ENCODE data around the gene VARS1. TPM values are rescaled to one million over a fixed set of nuclear protein-coding genes. Genes with fewer than 3 reads are reported as not detected.
"Not testable (repeated sequence)": the region's sequence is repeated elsewhere in the genome, so short reads cannot be mapped to it uniquely, and the experiment has no call there.

Gene VARS1
- total and polyA plus RNA-seq, 4 donors = 9.8 to 49.6 (median 35.4) TPM

DNA sequence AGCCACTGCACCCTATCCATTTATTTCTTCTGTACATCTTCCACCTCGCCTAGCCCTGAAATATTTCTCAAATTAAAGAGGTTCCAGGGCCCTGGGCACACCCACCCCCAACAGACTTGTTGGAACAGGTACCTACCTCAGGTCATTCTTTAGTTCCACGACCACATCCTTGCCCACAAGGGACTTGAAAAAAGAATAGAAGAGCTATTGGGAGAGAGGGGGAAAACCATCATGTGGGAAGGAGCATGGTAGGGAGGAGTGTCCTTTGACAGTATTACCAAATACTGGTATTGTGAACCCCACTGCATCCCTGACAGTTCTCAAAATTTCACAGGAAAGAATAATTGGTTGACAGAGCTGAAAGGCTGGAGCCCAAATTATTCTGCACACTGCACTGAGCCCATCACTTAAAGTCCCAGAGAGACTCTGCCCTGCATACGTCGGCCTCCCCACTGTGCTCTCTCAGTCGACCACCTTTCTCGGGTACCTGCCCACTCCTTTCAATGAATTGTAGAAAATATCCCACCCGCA is 10.5 kb upstream of the VARS1 start:
- WGBS, 2 donors = 14% methylated on average over 7 of the region's 7 CpGs
- DNase-seq = no peak
- peak overlapping the region; percentile 69 to 76 for H3K27ac ChIP-seq (ENCODE audit: low read depth in 1 of 2, low read length in 2 of 2)
- H3K27me3 ChIP-seq (ENCODE audit: control insufficient read depth in 1 of 2, insufficient read depth in 2 of 2, low read length in 1 of 2) = no peaks in the 10 kb centered on the region
- H3K9me3 ChIP-seq (ENCODE audit: control insufficient read depth, low read length) = no peaks in the 10 kb centered on the region
- no peaks in the 10 kb centered on the region for H3K36me3 ChIP-seq (ENCODE audit: control insufficient read depth in 1 of 2, insufficient read depth in 2 of 2, low read length in 1 of 2)
- ATAC-seq (ENCODE audit: low FRiP score) = no peak
- H3K4me1 ChIP-seq (ENCODE audit: control insufficient read depth in 1 of 2, insufficient read depth in 2 of 2, low read length in 2 of 2) = no peaks in the 10 kb centered on the region
- H3K4me3 ChIP-seq (ENCODE audit: low read length in 2 of 2) = peak overlapping the region; percentile 55 to 56
- intact Hi-C loops (cut with DNase I) = no loop called here

DNA sequence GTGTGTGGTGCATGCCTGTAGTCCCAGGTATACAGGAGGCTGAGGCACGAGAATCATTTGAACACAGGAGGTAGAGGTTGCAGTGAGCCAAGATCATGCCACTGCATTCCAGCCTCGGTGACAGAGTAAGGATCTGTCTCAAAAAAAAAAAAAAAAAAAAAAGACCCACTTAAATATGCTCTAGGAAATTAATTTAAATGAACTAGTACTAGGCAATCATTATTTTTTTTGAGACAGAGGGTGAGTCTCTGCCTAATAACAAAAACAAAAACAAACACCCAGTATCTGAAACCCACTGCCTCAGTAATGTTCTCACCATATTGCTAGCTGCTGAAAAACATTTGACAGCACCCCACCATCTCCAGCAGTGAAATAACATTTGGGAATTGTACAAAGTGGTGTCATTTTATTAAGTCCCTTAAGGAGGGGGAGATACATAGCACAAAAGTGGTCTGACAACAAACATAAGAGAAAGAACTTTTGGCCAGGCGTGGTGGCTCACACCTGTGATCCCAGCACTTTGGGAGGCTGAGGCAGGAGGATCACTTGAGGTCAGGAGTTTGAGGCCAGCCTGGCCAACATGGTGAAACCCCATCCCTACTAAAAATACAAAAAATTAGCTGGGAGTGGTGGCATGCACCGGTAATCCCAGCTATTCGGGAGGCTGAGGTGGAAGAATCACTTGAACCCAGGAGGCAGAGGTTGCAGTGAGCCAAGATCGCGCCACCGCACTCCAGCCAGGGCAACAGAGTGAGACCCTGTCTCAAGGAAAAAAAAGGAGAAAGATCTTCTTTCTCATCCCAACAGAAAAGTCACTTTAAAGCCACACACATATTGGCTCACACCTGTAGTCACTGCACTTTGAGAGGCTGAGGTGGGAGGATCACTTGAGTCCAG is 5.7 kb upstream of the VARS1 start:
- H3K36me3 ChIP-seq (ENCODE audit: control insufficient read depth in 1 of 2, insufficient read depth in 2 of 2, low read length in 1 of 2); H3K9me3 ChIP-seq (ENCODE audit: control insufficient read depth, low read length); H3K27me3 ChIP-seq (ENCODE audit: control insufficient read depth in 1 of 2, insufficient read depth in 2 of 2, low read length in 1 of 2); intact Hi-C loops (cut with DNase I); H3K4me1 ChIP-seq (ENCODE audit: control insufficient read depth in 1 of 2, insufficient read depth in 2 of 2, low read length in 2 of 2); DNase-seq; H3K4me3 ChIP-seq (ENCODE audit: low read length in 2 of 2); ATAC-seq (ENCODE audit: low FRiP score); H3K27ac ChIP-seq (ENCODE audit: low read depth in 1 of 2, low read length in 2 of 2): not testable (repeated sequence)
- 90 to 92% methylated on average over 8 of the region's 8 CpGs for WGBS, 2 donors

GRCh38 chr6:31799781-31800180 is 4.2 kb upstream of the VARS1 start:
- ATAC-seq (ENCODE audit: low FRiP score) (peak; percentile 22), DNase-seq (peak; percentile 77 to 89)
- intact Hi-C loops (cut with DNase I) = loop anchor here (5.0 kb wide), 2 partner anchors 33 to 62 kb away; partner anchors contain the start of gene CLIC1 (in 1 of the 2)
- no peaks in the 10 kb centered on the region for H3K4me1 ChIP-seq (ENCODE audit: control insufficient read depth in 1 of 2, insufficient read depth in 2 of 2, low read length in 2 of 2)
- H3K27me3 ChIP-seq (ENCODE audit: control insufficient read depth in 1 of 2, insufficient read depth in 2 of 2, low read length in 1 of 2) = no peaks in the 10 kb centered on the region
- WGBS, 2 donors = 12 to 19% methylated on average over 12 of the region's 12 CpGs
- no peak overlapping the region for H3K4me3 ChIP-seq (ENCODE audit: low read length in 2 of 2)
- no peaks in the 10 kb centered on the region for H3K9me3 ChIP-seq (ENCODE audit: control insufficient read depth, low read length)
- peak overlapping the region in 1 of 2 donors; percentile 48 for H3K27ac ChIP-seq (ENCODE audit: low read depth in 1 of 2, low read length in 2 of 2)
- H3K36me3 ChIP-seq (ENCODE audit: control insufficient read depth in 1 of 2, insufficient read depth in 2 of 2, low read length in 1 of 2) = no peaks in the 10 kb centered on the region

DNA sequence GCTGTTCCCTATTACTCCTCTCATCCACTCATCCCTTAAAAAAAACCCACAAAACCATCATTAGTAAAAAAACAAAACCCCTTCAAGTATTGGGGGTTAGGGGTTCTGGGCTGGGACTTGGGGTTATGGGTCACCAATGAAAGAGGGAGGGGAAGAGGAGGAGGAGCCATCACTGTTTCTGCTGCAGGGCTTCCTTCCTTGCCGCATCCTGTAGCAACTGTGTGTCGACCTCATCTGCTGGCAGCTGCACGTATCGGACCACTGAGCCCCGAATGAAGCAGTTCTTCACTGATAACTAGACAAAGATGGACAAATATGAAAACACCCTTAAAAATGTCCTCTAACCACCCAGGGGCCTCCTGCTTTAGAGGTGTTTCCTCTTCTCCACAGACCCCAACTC is 2.0 kb upstream of the VARS1 start:
- ATAC-seq (ENCODE audit: low FRiP score) (no peak), DNase-seq (peak in 1 of 2 donors; percentile 52)
- Histone ChIP-seq H3K36me3 (ENCODE audit: control insufficient read depth in 1 of 2, insufficient read depth in 2 of 2, low read length in 1 of 2) (no peaks in the 10 kb centered on the region), H3K4me1 (ENCODE audit: control insufficient read depth in 1 of 2, insufficient read depth in 2 of 2, low read length in 2 of 2) (no peaks in the 10 kb centered on the region), H3K27ac (ENCODE audit: low read depth in 1 of 2, low read length in 2 of 2) (peak overlapping the region in 1 of 2 donors; percentile 21), H3K27me3 (ENCODE audit: control insufficient read depth in 1 of 2, insufficient read depth in 2 of 2, low read length in 1 of 2) (no peaks in the 10 kb centered on the region), H3K9me3 (ENCODE audit: control insufficient read depth, low read length) (no peaks in the 10 kb centered on the region), H3K4me3 (ENCODE audit: low read length in 2 of 2) (no peak overlapping the region)
- intact Hi-C loops (cut with DNase I) = loop anchor here (5.0 kb wide), 2 partner anchors 35 to 60 kb away; partner anchors contain the start of gene CLIC1 (in 1 of the 2)
- 63% methylated on average over 5 of the region's 5 CpGs for WGBS, 2 donors

GRCh38 chr6:31796993-31797385 is 1.4 kb upstream of the VARS1 start:
- Histone ChIP-seq H3K9me3 (ENCODE audit: control insufficient read depth, low read length) (no peaks in the 10 kb centered on the region), H3K4me3 (ENCODE audit: low read length in 2 of 2) (no peak overlapping the region), H3K27ac (ENCODE audit: low read depth in 1 of 2, low read length in 2 of 2) (no peak overlapping the region), H3K36me3 (ENCODE audit: control insufficient read depth in 1 of 2, insufficient read depth in 2 of 2, low read length in 1 of 2) (no peaks in the 10 kb centered on the region), H3K4me1 (ENCODE audit: control insufficient read depth in 1 of 2, insufficient read depth in 2 of 2, low read length in 2 of 2) (no peaks in the 10 kb centered on the region), H3K27me3 (ENCODE audit: control insufficient read depth in 1 of 2, insufficient read depth in 2 of 2, low read length in 1 of 2) (no peaks in the 10 kb centered on the region)
- DNase-seq (no peak), ATAC-seq (ENCODE audit: low FRiP score) (no peak)
- 78 to 84% methylated on average over 2 of the region's 2 CpGs for WGBS, 2 donors
- intact Hi-C loops (cut with DNase I) = loop anchor here (5.0 kb wide), 2 partner anchors 35 to 60 kb away; partner anchors contain the start of gene CLIC1 (in 1 of the 2)

DNA sequence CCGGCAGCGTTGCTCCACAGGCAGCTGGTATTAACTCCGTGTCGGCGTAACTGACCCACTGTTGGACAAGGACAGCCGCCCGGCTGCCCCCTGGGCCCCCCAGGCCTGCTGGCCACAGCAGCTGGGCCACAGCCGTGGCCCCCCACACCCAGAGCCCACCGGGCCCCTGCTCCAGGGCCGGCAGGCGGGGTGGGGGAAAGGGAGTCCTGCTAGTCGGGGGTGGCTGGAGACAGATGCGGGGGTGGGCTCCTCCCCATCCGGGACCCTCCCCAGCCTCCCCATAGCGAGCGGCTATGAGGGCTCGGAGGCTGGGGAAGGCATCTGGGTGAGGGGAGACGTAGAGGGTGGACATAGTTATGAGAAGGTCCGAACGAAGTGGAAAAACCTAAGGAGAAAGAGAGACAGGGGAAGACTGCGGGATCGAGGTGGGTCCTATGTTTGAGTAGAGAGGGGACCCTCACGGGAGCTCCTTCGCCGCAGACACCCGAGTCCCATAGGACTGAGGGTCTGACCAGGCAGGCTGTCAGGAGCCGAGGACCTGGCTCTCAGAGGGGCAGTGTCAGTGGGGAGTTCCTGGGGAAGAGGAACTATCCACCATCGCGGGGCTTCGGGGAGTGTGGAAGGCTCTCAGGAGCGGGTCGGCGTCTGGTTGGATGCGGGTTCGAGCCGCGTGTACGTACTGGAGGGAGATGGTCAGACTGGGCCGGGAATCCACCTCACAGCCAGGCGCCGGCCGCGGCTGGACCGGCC is 511 bp downstream of the VARS1 start:
- Histone ChIP-seq H3K4me3 (ENCODE audit: low read length in 2 of 2) (peak overlapping the region; percentile 43 to 78), H3K27ac (ENCODE audit: low read depth in 1 of 2, low read length in 2 of 2) (peak overlapping the region; percentile 33 to 49), H3K27me3 (ENCODE audit: control insufficient read depth in 1 of 2, insufficient read depth in 2 of 2, low read length in 1 of 2) (no peaks in the 10 kb centered on the region), H3K4me1 (ENCODE audit: control insufficient read depth in 1 of 2, insufficient read depth in 2 of 2, low read length in 2 of 2) (no peaks in the 10 kb centered on the region), H3K36me3 (ENCODE audit: control insufficient read depth in 1 of 2, insufficient read depth in 2 of 2, low read length in 1 of 2) (no peaks in the 10 kb centered on the region), H3K9me3 (ENCODE audit: control insufficient read depth, low read length) (no peaks in the 10 kb centered on the region)
- DNase-seq (peak in 1 of 2 donors; percentile 66), ATAC-seq (ENCODE audit: low FRiP score) (peak; percentile 24)
- intact Hi-C loops (cut with DNase I) = loop anchor here (5.0 kb wide), 3 partner anchors 37 to 128 kb away; partner anchors contain the start of genes CLIC1 (in 2 of the 2), CSNK2B (in 1 of the 2) and LY6G5B (in 1 of the 2)
- WGBS, 2 donors = 0 to 1% methylated on average over 44 of the region's 44 CpGs

GRCh38 chr6:31794294-31794865 is 1.2 kb downstream of the VARS1 start:
- no peaks in the 10 kb centered on the region for H3K27me3 ChIP-seq (ENCODE audit: control insufficient read depth in 1 of 2, insufficient read depth in 2 of 2, low read length in 1 of 2)
- peak overlapping the region; percentile 33 to 49 for H3K27ac ChIP-seq (ENCODE audit: low read depth in 1 of 2, low read length in 2 of 2)
- DNase-seq = no peak
- ATAC-seq (ENCODE audit: low FRiP score) = no peak
- H3K36me3 ChIP-seq (ENCODE audit: control insufficient read depth in 1 of 2, insufficient read depth in 2 of 2, low read length in 1 of 2) = no peaks in the 10 kb centered on the region
- peak overlapping the region in 1 of 2 donors; percentile 43 for H3K4me3 ChIP-seq (ENCODE audit: low read length in 2 of 2)
- H3K9me3 ChIP-seq (ENCODE audit: control insufficient read depth, low read length) = no peaks in the 10 kb centered on the region
- intact Hi-C loops (cut with DNase I) = loop anchor here (5.0 kb wide), 2 partner anchors 57 to 127 kb away; partner anchors contain the start of genes CLIC1 (in 1 of the 2), CSNK2B (in 1 of the 2) and LY6G5B (in 1 of the 2)
- no peaks in the 10 kb centered on the region for H3K4me1 ChIP-seq (ENCODE audit: control insufficient read depth in 1 of 2, insufficient read depth in 2 of 2, low read length in 2 of 2)
- 13 to 14% methylated on average over 7 of the region's 7 CpGs for WGBS, 2 donors

DNA sequence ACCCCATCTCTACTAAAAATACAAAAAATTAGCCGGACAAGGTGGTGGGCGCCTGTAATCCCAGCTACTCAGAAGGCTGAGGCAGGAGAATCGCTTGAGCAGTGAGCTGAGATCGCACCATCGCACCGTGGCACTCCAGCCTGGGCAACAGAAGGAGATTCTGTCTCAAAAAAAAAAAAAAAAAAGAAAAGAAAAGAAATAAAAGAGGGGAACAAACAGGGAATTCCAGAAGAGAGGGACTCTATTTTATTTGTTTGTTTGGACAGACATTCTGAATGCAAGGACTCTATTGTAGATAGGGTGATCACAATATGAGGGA is 1.7 kb downstream of the VARS1 start:
- not testable (repeated sequence) for H3K4me1 ChIP-seq (ENCODE audit: control insufficient read depth in 1 of 2, insufficient read depth in 2 of 2, low read length in 2 of 2); H3K36me3 ChIP-seq (ENCODE audit: control insufficient read depth in 1 of 2, insufficient read depth in 2 of 2, low read length in 1 of 2); H3K4me3 ChIP-seq (ENCODE audit: low read length in 2 of 2); ATAC-seq (ENCODE audit: low FRiP score); H3K9me3 ChIP-seq (ENCODE audit: control insufficient read depth, low read length); H3K27me3 ChIP-seq (ENCODE audit: control insufficient read depth in 1 of 2, insufficient read depth in 2 of 2, low read length in 1 of 2); DNase-seq; H3K27ac ChIP-seq (ENCODE audit: low read depth in 1 of 2, low read length in 2 of 2)
- WGBS, 2 donors = 90 to 91% methylated on average over 6 of the region's 6 CpGs
- intact Hi-C loops (cut with DNase I) = loop anchor here (5.0 kb wide), 2 partner anchors 57 to 127 kb away; partner anchors contain the start of genes CLIC1 (in 1 of the 2), CSNK2B (in 1 of the 2) and LY6G5B (in 1 of the 2)
